HEK293T (cell line): Measurements from ENCODE around the gene NEDD4.

Source experiments
- FOXK2 ChIP-seq: fragments of 450-650 bp; IDR thresholded peaks from 2 replicates; pipeline ENCODE4 v1.6.1; 2016; ENCODE audit warnings: mild to moderate bottlenecking
- HDGF ChIP-seq: fragments of 450-650 bp; IDR thresholded peaks from 2 replicates; pipeline ENCODE4 v1.6.1; 2017; ENCODE audit warnings: antibody characterized with exemption, borderline replicate concordance
- NFRKB ChIP-seq: fragments of 450-650 bp; IDR thresholded peaks from 2 replicates; pipeline ENCODE4 v1.6.1; 2016; ENCODE audit warnings: mild to moderate bottlenecking, moderate library complexity
- SP1 ChIP-seq: fragments of 450-650 bp; IDR thresholded peaks from 2 replicates; pipeline ENCODE4 v1.6.1; 2017
- SUZ12 ChIP-seq: fragments of 450-650 bp; IDR thresholded peaks from 2 replicates; pipeline ENCODE4 v1.6.1; 2016; ENCODE audit warnings: mild to moderate bottlenecking
- TARDBP ChIP-seq: fragments of 450-650 bp; IDR thresholded peaks from 2 replicates; pipeline ENCODE4 v1.6.1; 2016

- TF ChIP-seq TARDBP (no peak), SUZ12 (no peak), FOXK2 (no peak), SP1 (no peak), NFRKB (no peak), HDGF (no peak)
Observed at GRCh38 chr15:55782901-55783300, 210.5 kb downstream of the NEDD4 start.
